Measurements from ENCODE around the gene ACTL7A. TPM values are rescaled to one million over a fixed set of nuclear protein-coding genes. Genes with fewer than 3 reads are reported as not detected.

The ACTL7A gene
- total RNA-seq, 1 experiment from 2014 or later: not detected

DNA sequence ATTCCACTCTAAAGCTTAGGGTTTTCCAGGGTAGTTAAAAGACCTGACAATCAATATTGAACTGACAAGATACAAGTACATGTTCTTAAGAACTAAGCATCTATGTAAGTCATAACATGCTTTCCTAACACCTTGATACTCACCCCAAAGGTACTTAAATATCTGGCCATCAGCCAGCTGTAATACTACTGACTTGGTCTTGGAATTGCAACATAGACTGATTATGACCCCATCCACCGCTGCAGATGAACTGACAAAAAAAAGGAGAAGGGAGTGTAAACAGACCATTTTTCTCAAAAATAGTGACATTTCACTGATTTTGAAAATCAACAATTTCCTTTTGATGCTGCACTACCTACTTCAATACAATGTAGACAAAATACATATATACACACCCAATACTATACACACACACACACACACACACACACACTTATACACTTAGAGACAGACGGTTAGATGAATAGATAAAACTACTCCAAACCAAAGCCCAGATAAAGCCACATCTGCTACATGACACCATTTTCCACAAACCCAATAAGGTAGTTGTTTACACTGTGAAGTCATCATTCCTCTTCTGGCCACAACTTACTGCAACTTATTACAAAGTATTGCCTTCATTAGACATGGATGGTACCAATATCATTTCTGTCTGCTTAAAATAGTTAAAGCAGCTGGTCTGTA is 41.5 kb downstream of the ACTL7A start:
- DNase-seq (ENCODE audit: low spot score): no peak
- in situ Hi-C loops (cut with HindIII; ENCODE audit: low sequenced_read_pairs): no loop called here

GRCh38 chr9:108904161-108904560 is 42.1 kb downstream of the ACTL7A start:
- in situ Hi-C loops (cut with HindIII; ENCODE audit: low sequenced_read_pairs): no loop called here
- no peak for DNase-seq (ENCODE audit: low spot score)

DNA sequence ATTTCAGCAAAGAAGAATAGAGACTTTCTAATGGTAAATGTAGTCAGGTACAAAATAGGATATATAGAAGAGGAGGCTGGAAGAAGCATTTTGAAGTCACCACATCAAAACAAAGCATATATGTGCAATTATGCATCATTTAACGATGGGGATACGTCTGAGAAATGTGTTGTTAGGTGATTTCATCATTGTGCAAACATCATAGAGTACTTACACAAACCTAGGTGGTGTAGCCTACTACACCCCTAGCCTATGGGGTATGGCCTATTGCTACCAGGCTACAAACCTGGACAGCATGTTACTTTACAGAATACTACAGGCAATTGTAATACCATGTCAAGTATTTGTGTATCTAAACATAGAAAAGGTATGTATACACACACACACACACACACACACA is 43.4 kb downstream of the ACTL7A start:
- no peak for DNase-seq (ENCODE audit: low spot score)
- in situ Hi-C loops (cut with HindIII; ENCODE audit: low sequenced_read_pairs): no loop called here

DNA sequence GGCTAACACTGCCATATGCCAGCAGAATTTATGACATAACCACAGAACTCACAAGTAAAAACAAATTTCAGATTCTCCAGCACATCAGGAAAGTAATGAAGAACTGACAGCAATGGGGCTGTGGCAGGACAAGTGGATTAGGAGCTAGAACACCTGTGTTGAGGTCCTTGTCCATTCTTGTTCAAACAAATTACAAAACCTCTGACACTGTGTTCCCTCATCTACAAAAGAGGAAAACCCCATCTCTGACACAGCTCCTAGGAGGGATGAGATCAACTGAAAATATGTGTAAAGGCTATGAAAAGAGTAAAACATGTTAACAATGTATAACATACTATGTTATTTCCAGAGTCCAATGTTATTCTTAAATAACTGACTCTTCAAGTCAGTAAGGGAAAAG is 48.3 kb downstream of the ACTL7A start:
- in situ Hi-C loops (cut with HindIII; ENCODE audit: low sequenced_read_pairs): no loop called here
- DNase-seq (ENCODE audit: low spot score): no peak

- in situ Hi-C loops (cut with HindIII; ENCODE audit: low sequenced_read_pairs): no loop called here
These were observed 48.8 kb downstream of the ACTL7A start for GRCh38 chr9:108910914-108911313.

GRCh38 chr9:108911820-108912219 is 49.8 kb downstream of the ACTL7A start:
- in situ Hi-C loops (cut with HindIII; ENCODE audit: low sequenced_read_pairs): no loop called here
- no peak for DNase-seq (ENCODE audit: low spot score)

More at GRCh38 chr9:108910914-108911313, 48.8 kb downstream of the ACTL7A start:
- no peak for DNase-seq (ENCODE audit: low spot score)

Other genes with a start within 250 kb of the ACTL7A start
- gene ACTL7B, start 6.3 kb upstream of the ACTL7A start, total RNA-seq (2014; rRNA removed; shearing (Covaris generic)): not detected in 2 replicates
- 26.3 and 54.7 TPM in 2 replicates for gene ELP1, start 71.9 kb downstream of the ACTL7A start, total RNA-seq (2014; rRNA removed; shearing (Covaris generic))
- gene ABITRAM, start 72.1 kb downstream of the ACTL7A start, total RNA-seq (2014; rRNA removed; shearing (Covaris generic)): 15.3 and 16.7 TPM in 2 replicates
- 95.8 and 122 TPM in 2 replicates for gene CTNNAL1, start 151.2 kb downstream of the ACTL7A start, total RNA-seq (2014; rRNA removed; shearing (Covaris generic))